ENCODE measurements around the gene NTRK3.

- TF ChIP-seq CTCF (IDR thresholded peaks at IDR 0.05) (no peak), POLR2A (IDR thresholded peaks at IDR 0.05) (no peak)
These were observed 156.4 kb downstream of the NTRK3 start for GRCh38 chr15:88100181-88100580.

All from suprapubic skin (tissue), 3 donors.